CD4-positive, alpha-beta T cell (primary cell): ENCODE results near the gene CCDC136. TPM values are rescaled to one million over a fixed set of nuclear protein-coding genes. Genes with fewer than 3 reads are reported as not detected.

Experiments used
- ATAC-seq: fragments of 200-7000 bp; cut with Tn5 transposase; one replicate; pipeline ENCODE4 v1.10.0; 2022; ENCODE audit warnings: mild to moderate bottlenecking; ENCODE audit not compliant: poor library complexity
- CTCF ChIA-PET: fragments of 350-600 bp; sonication (Branson Sonifier 250); formaldehyde crosslinking; loops from one replicate; lab custom pipeline; 2021; ENCODE audit warnings: antibody characterized with exemption, inconsistent platforms; lab: Charles Lee
- POLR2A ChIA-PET: fragments of 350-600 bp; sonication (Branson Sonifier 250); formaldehyde crosslinking; loops from one replicate; lab custom pipeline; 2021; ENCODE audit warnings: antibody characterized with exemption, inconsistent platforms; lab: Charles Lee
- DNase-seq, 14 experiments: peaks; one replicate each; pipeline ENCODE4 v3.0.0-alpha.2; 2013 to 2020; ENCODE audit warnings: mixed read lengths in 2 of 14
- H3K27ac ChIP-seq, 2 donors: one replicate each; pipeline versions ENCODE4 v1.5.1 to v1.7.0; 2013; ENCODE audit warnings: low read length in 2 of 2, low read depth in 1 of 2, mild to moderate bottlenecking in 1 of 2
- H3K27me3 ChIP-seq, 2 experiments: 1 replicate in 1 of 2; 2 replicates in 1 of 2; pipeline versions ENCODE4 v1.6.1 to v1.7.0; 2013; ENCODE audit warnings: low read length in 2 of 2, control low read depth in 1 of 2, mild to moderate bottlenecking in 1 of 2, moderate library complexity in 1 of 2; ENCODE audit not compliant: insufficient read depth in 2 of 2, control insufficient read depth in 1 of 2
- H3K36me3 ChIP-seq: one replicate; pipeline ENCODE4 v1.6.1; 2013; ENCODE audit warnings: low read length, control low read depth; ENCODE audit not compliant: insufficient read depth
- H3K4me1 ChIP-seq: one replicate; pipeline ENCODE4 v1.6.1; 2013; ENCODE audit warnings: low read length, control low read depth; ENCODE audit not compliant: insufficient read depth
- H3K4me3 ChIP-seq: one replicate; pipeline ENCODE4 v1.5.1; 2013; ENCODE audit warnings: mild to moderate bottlenecking, low read length, moderate library complexity
- H3K9me3 ChIP-seq, 2 experiments: 1 replicate in 1 of 2; 2 replicates in 1 of 2; pipeline versions ENCODE4 v1.6.1 to v1.7.0; 2013; ENCODE audit warnings: low read length in 2 of 2, mild to moderate bottlenecking in 2 of 2, control low read depth in 1 of 2, moderate library complexity in 1 of 2; ENCODE audit not compliant: control insufficient read depth in 1 of 2, insufficient read depth in 1 of 2
- H3K27ac Mint-ChIP-seq: one replicate; pipeline ENCODE4 v1.8.0; 2020; ENCODE audit warnings: mixed read lengths
- H3K27me3 Mint-ChIP-seq: one replicate; pipeline ENCODE4 v1.8.0; 2021; ENCODE audit warnings: mixed read lengths
- H3K36me3 Mint-ChIP-seq: one replicate; pipeline ENCODE4 v1.8.0; 2021; ENCODE audit warnings: low read depth, mixed read lengths
- H3K4me1 Mint-ChIP-seq: one replicate; pipeline ENCODE4 v1.8.0; 2021; ENCODE audit warnings: low read depth, mixed read lengths
- H3K4me3 Mint-ChIP-seq: one replicate; pipeline ENCODE4 v1.8.0; 2020; ENCODE audit warnings: mild to moderate bottlenecking, mixed read lengths
- H3K9me3 Mint-ChIP-seq: one replicate; pipeline ENCODE4 v1.8.0; 2020; ENCODE audit warnings: mixed read lengths
- intact Hi-C, 2 experiments: fragments of 100-400 bp; cut with DNase I in 1 of 2; cut with micrococcal nuclease in 1 of 2; formaldehyde crosslinking; loops; one replicate each; pipeline versions ENCODE4 v1.15.1 to v1.9.0; 2023 to 2025; cut with DNase I, micrococcal nuclease
- total RNA-seq, 174 experiments: library from RNA in 2 of 174; stranded (reverse) in 2 of 174; gene quantifications; one replicate each; pipeline ENCODE4 v1.2.3 and lab custom pipeline; 2021 to 2026
- TF ChIP-seq, protein P1 (sequence below): fragments of 200-600 bp; IDR thresholded peaks from one replicate; pipeline ENCODE4 v1.8.0; 2022; ENCODE audit warnings: antibody characterized with exemption, mild to moderate bottlenecking

The CCDC136 gene
- total RNA-seq, 2 experiments from 2014 or later, result 4.5 to 4.9 TPM

DNA sequence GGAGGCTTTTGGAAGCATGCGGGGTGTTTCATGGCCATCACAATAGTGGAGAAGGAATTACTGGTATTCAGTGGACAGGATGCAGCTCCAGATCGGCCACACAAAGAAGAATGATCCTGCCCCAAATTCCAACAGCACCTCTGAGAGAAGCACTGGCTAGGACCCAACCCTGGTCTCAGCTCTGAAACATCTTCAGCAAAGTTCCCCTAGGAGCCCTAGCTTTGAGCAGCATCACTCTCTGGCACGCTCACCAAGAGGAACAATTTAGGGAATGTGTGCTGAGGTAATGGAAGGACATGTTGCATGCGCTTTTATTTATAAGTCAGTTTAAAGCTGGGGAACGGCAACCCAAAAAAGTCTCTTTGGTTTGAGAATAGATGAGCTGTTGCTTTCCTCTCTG is 10.6 kb upstream of the CCDC136 start:
- Histone ChIP-seq H3K36me3 (no peaks in the 10 kb centered on the region), H3K27ac (no peak overlapping the region), H3K27me3 (no peaks in the 10 kb centered on the region), H3K9me3 (peaks cover 11 to 16% of the 10 kb centered on the region in 2 experiments), H3K4me1 (no peaks in the 10 kb centered on the region), H3K4me3 (no peak overlapping the region)
- TF ChIP-seq, protein P1, sequence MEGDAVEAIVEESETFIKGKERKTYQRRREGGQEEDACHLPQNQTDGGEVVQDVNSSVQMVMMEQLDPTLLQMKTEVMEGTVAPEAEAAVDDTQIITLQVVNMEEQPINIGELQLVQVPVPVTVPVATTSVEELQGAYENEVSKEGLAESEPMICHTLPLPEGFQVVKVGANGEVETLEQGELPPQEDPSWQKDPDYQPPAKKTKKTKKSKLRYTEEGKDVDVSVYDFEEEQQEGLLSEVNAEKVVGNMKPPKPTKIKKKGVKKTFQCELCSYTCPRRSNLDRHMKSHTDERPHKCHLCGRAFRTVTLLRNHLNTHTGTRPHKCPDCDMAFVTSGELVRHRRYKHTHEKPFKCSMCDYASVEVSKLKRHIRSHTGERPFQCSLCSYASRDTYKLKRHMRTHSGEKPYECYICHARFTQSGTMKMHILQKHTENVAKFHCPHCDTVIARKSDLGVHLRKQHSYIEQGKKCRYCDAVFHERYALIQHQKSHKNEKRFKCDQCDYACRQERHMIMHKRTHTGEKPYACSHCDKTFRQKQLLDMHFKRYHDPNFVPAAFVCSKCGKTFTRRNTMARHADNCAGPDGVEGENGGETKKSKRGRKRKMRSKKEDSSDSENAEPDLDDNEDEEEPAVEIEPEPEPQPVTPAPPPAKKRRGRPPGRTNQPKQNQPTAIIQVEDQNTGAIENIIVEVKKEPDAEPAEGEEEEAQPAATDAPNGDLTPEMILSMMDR, result no peak
- DNase-seq, result no peak
- no peak overlapping the region for H3K27ac Mint-ChIP-seq
- ChIA-PET CTCF (interaction anchor here (0.6 to 1.5 kb wide), 3 partner anchors 14 to 30 kb away, joined by 3 read pairs; no protein-coding TSS in a partner anchor), POLR2A (no interaction called here)
- H3K9me3 Mint-ChIP-seq, result peaks cover 7% of the 10 kb centered on the region
- H3K4me3 Mint-ChIP-seq, result no peak overlapping the region
- no peaks in the 10 kb centered on the region for H3K27me3 Mint-ChIP-seq
- intact Hi-C loops, result no loop called here
- H3K4me1 Mint-ChIP-seq, result no peaks in the 10 kb centered on the region
- no peaks in the 10 kb centered on the region for H3K36me3 Mint-ChIP-seq
- no peak for ATAC-seq

DNA sequence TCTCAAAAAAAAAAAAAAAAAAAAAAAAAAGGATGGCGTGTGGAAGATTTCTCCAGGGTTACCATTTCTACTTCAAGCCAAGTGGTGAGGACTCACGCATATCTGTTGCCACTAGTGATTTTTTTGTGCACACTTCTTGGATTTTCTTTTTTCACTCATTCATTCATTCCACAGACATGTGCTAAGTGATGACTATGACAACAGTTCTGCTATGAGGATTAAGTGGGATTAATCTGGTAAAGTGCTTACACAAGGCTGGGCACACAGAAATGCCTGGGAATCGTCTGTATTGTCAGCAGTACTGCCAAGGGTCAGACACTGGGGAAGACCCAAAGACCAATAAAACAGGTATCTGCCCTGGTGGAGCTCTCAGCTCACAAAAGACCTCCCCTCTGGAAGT is 9.9 kb upstream of the CCDC136 start:
- ChIA-PET POLR2A (no interaction called here), CTCF (interaction anchor here (0.7 kb wide), 1 partner anchor 25 kb away, joined by 3 read pairs; no protein-coding TSS in a partner anchor)
- Mint-ChIP-seq H3K36me3 (no peaks in the 10 kb centered on the region), H3K9me3 (peaks cover 4% of the 10 kb centered on the region), H3K4me1 (no peaks in the 10 kb centered on the region), H3K4me3 (no peak overlapping the region), H3K27ac (no peak overlapping the region), H3K27me3 (no peaks in the 10 kb centered on the region)
- Histone ChIP-seq H3K36me3 (no peaks in the 10 kb centered on the region), H3K27me3 (no peaks in the 10 kb centered on the region), H3K4me3 (no peak overlapping the region), H3K4me1 (no peaks in the 10 kb centered on the region), H3K27ac (no peak overlapping the region), H3K9me3 (peaks cover 10 to 11% of the 10 kb centered on the region in 2 experiments)
- no peak for DNase-seq
- ATAC-seq, result no peak
- intact Hi-C loops, result no loop called here
- TF ChIP-seq, protein P1, result no peak

DNA sequence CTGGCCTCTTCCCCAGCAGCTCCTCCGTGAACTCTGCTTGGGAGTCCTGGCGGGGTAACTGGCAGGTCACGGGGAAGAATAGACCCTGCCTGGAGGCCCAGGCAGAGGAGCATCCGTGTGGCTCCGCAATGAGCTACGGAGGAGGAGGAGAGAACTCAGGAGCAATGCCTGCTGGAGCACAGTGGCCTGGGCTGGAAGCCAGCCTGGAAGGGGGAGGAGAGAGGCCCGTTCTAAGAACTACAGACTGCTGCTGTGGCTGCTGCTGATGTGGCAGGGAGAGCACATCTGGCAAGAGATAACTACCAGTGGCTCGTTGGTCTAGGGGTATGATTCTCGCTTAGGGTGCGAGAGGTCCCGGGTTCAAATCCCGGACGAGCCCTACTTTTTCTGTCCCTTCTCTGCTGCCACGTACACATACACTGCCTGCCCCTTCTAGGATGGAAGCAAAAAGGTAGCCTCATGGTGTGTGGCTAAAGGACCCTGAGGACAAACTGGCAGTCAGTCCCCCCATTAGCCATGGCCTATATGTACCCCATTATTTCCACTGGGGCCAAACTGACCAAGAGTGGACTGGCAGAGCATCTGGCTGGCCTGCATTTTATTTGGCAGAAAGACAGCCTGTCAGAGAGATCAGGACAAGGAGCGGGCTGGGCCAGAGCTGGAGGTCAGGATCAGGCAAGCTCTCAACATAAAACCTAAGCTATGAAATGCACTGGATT is 8.5 kb upstream of the CCDC136 start:
- ATAC-seq, result no peak
- POLR2A ChIA-PET, result no interaction called here
- DNase-seq, result no peak

More for the DNA sequence above, 8.5 kb upstream of the CCDC136 start:
- Histone ChIP-seq H3K9me3 (peaks cover 0 to 9% of the 10 kb centered on the region in 2 experiments), H3K4me3 (no peak overlapping the region), H3K36me3 (no peaks in the 10 kb centered on the region), H3K4me1 (no peaks in the 10 kb centered on the region), H3K27ac (no peak overlapping the region), H3K27me3 (no peaks in the 10 kb centered on the region)
- TF ChIP-seq, protein P1, result no peak
- no peak overlapping the region for H3K4me3 Mint-ChIP-seq
- H3K9me3 Mint-ChIP-seq, result no peaks in the 10 kb centered on the region
- H3K27me3 Mint-ChIP-seq, result no peaks in the 10 kb centered on the region
- H3K36me3 Mint-ChIP-seq, result no peaks in the 10 kb centered on the region
- H3K4me1 Mint-ChIP-seq, result no peaks in the 10 kb centered on the region
- intact Hi-C loops, result no loop called here
- CTCF ChIA-PET, result no interaction called here
- H3K27ac Mint-ChIP-seq, result no peak overlapping the region
